B cell (primary cell): ENCODE results near the gene HINT3. TPM values are rescaled to one million over a fixed set of nuclear protein-coding genes. Genes with fewer than 3 reads are reported as not detected.
"Not testable (repeated sequence)": the region's sequence is repeated elsewhere in the genome, so short reads cannot be mapped to it uniquely, and the experiment has no call there.

Experiments used
- ATAC-seq: fragments of 200-7000 bp; cut with Tn5 transposase; one replicate; pipeline ENCODE4 v1.10.0; 2021; ENCODE audit warnings: low read depth, mild to moderate bottlenecking, moderate number of reproducible peaks, moderate library complexity
- CTCF ChIA-PET: fragments of 350-600 bp; sonication (Branson Sonifier 250); formaldehyde crosslinking; loops from one replicate; lab custom pipeline; 2021; ENCODE audit warnings: antibody characterized with exemption, inconsistent platforms; lab: Charles Lee
- POLR2A ChIA-PET: fragments of 350-600 bp; sonication (Branson Sonifier 250); formaldehyde crosslinking; loops from one replicate; lab custom pipeline; 2021; ENCODE audit warnings: antibody characterized with exemption; lab: Charles Lee
- DNase-seq: peaks from one replicate; pipeline ENCODE4 v3.0.0; 2013
- H2AFZ ChIP-seq: 2 replicates; pipeline ENCODE4 v1.6.1; 2012; ENCODE audit warnings: mild to moderate bottlenecking, low read depth, low read length; ENCODE audit not compliant: insufficient read depth, poor library complexity, severe bottlenecking
- H3K27ac ChIP-seq, 2 donors: 1 replicate in 1 of 2; 2 replicates in 1 of 2; pipeline ENCODE4 v1.5.1; 2012 to 2013; ENCODE audit warnings: low read length in 2 of 2, mild to moderate bottlenecking in 2 of 2, moderate library complexity in 1 of 2
- H3K27me3 ChIP-seq, 4 experiments: fragments of 200-600 bp in 1 of 4; sonication (generic) in 1 of 4; replicated peaks in 1 of 4; 1 replicate in 2 of 4; 2 replicates in 2 of 4; pipeline versions ENCODE4 v1.6.1 to v1.7.0; 2013 to 2016; ENCODE audit warnings: low read length in 3 of 4, mild to moderate bottlenecking in 2 of 4, mixed read lengths in 1 of 4, moderate library complexity in 1 of 4; ENCODE audit not compliant: insufficient read depth in 4 of 4, control insufficient read depth in 3 of 4; ENCODE audit errors: control extremely low read depth in 1 of 4
- H3K36me3 ChIP-seq, 2 experiments: replicated peaks in 1 of 2; 1 replicate in 1 of 2; 2 replicates in 1 of 2; pipeline versions ENCODE4 v1.6.1 to v1.7.1; 2013; ENCODE audit warnings: low read length in 1 of 2; ENCODE audit not compliant: insufficient read depth in 2 of 2, control insufficient read depth in 1 of 2; ENCODE audit errors: control extremely low read depth in 1 of 2, extremely low read depth in 1 of 2
- H3K4me1 ChIP-seq, 2 donors: fragments of 200-600 bp in 1 of 2; sonication (generic) in 1 of 2; 1 replicate in 1 of 2; 2 replicates in 1 of 2; pipeline versions ENCODE4 v1.5.1 to v1.6.1; 2013 to 2017; ENCODE audit warnings: low read length in 2 of 2; ENCODE audit not compliant: control insufficient read depth in 2 of 2, insufficient read depth in 2 of 2
- H3K4me2 ChIP-seq: replicated peaks from 2 replicates; pipeline ENCODE3; 2012; ENCODE audit warnings: mild to moderate bottlenecking, low read depth, low read length; ENCODE audit not compliant: poor library complexity, severe bottlenecking
- H3K4me3 ChIP-seq, 5 experiments: fragments of 200-600 bp in 1 of 5; sonication (generic) in 1 of 5; 1 replicate in 3 of 5; 2 replicates in 2 of 5; pipeline versions ENCODE4 v1.5.1 to v1.7.0; 2011 to 2016; ENCODE audit warnings: low read length in 4 of 5, mild to moderate bottlenecking in 4 of 5, low read depth in 2 of 5, control low read depth in 1 of 5, moderate library complexity in 1 of 5; ENCODE audit not compliant: insufficient read depth in 1 of 5; ENCODE audit errors: control extremely low read depth in 1 of 5, extremely low read depth in 1 of 5
- H3K79me2 ChIP-seq: fragments of 200-600 bp; sonication (generic); one replicate; pipeline ENCODE4 v1.6.0; 2016; ENCODE audit warnings: low read length; ENCODE audit not compliant: control insufficient read depth, insufficient read depth
- H3K9ac ChIP-seq: fragments of 200-600 bp; sonication (generic); 2 replicates; pipeline ENCODE4 v1.6.1; 2017; ENCODE audit warnings: mild to moderate bottlenecking, low read length, moderate library complexity
- H3K9me3 ChIP-seq, 3 donors: one replicate each; pipeline versions ENCODE4 v1.6.1 to v1.7.1; 2013; ENCODE audit warnings: low read length in 2 of 3; ENCODE audit not compliant: control insufficient read depth in 2 of 3, insufficient read depth in 1 of 3; ENCODE audit errors: control extremely low read depth in 1 of 3
- H4K20me1 ChIP-seq: 2 replicates; pipeline ENCODE4 v1.6.0; 2012; ENCODE audit warnings: mild to moderate bottlenecking, low read length; ENCODE audit not compliant: insufficient read depth, control insufficient read depth, poor library complexity, severe bottlenecking
- H3K27ac Mint-ChIP-seq: one replicate; pipeline ENCODE4 v1.8.0; 2021; ENCODE audit warnings: mixed read lengths
- H3K27me3 Mint-ChIP-seq: one replicate; pipeline ENCODE4 v1.8.0; 2021; ENCODE audit warnings: mixed read lengths
- H3K4me1 Mint-ChIP-seq: one replicate; pipeline ENCODE4 v1.8.0; 2021; ENCODE audit warnings: mixed read lengths
- H3K4me3 Mint-ChIP-seq: one replicate; pipeline ENCODE4 v1.8.0; 2021; ENCODE audit warnings: mixed read lengths
- H3K9me3 Mint-ChIP-seq: one replicate; pipeline ENCODE4 v1.8.0; 2022; ENCODE audit warnings: mixed read lengths; ENCODE audit not compliant: insufficient read depth
- EZH2 ChIP-seq: IDR thresholded peaks from 2 replicates; pipeline ENCODE4 v1.6.1; 2012; ENCODE audit warnings: borderline replicate concordance, low read depth, mild to moderate bottlenecking, moderate library complexity, low read length; ENCODE audit not compliant: insufficient read depth, poor library complexity, severe bottlenecking
- WGBS: methylation state at CpG from one replicate; pipeline ENCODE4 v1.1.5; 2013; ENCODE audit warnings: missing lambda C conversion rate; ENCODE audit not compliant: insufficient coverage; 5-methylcytosine and 5-hydroxymethylcytosine counted together
- intact Hi-C: fragments of 100-400 bp; cut with micrococcal nuclease; formaldehyde crosslinking; loops from one replicate; pipeline ENCODE4 v1.10.0; 2022
- polyA plus RNA-seq: library from polyadenylated mRNA; depleted of rRNA; stranded (reverse); fragments of >200 nt; gene quantifications from 2 replicates; pipeline ENCODE4 v1.2.3, GENCODE V29; 2012
- total RNA-seq, 2 donors: library from RNA; stranded (reverse); fragments of 120-200 nt in 1 of 2; gene quantifications; 1 replicate in 1 of 2; 2 replicates in 1 of 2; pipeline versions ENCODE4 v1.2.3 to v1.2.4, GENCODE V29; 2013 to 2022
- TF ChIP-seq, protein P1 (sequence below): fragments of 200-600 bp; IDR thresholded peaks from one replicate; pipeline ENCODE4 v1.8.0; 2022; ENCODE audit warnings: antibody characterized with exemption, mild to moderate bottlenecking

Gene HINT3
- total and polyA plus RNA-seq, 2 donors (not counting 1 experiment from before 2014, with no cell fraction given) = 5.5 to 12.4 TPM

DNA sequence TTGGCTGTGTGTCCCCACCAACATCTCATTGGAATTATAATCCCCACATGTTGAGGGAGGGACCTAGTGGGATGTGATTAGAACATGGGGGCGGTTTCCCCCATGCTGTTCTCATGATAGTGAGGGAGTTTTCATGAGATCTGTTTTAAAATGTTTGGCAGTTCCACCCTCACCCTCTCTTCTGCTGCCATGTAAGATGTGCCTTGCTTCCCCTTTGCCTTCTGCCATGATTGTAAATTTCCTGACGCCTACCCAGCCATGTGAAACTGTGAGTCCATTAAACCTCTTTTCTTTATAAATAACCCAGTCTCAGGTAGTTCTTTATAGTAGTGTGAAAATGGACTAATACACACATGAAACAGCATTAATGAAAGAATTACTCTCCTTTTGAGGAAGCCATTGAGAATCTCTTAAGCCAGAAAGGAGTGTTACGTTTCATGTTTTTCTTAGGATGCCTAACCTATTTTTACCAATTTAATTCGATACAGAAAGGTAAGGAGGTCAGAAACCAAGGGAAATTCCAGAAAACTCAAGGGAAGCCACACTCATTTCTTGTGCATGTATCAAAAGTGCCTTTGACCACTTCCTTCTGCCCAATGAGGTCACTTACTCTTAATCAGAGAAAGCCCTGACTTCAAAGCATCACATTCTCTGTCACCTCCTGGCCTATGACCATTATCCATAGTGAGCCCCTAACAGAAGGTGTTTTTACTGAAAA, 24.7 kb upstream of the HINT3 start:
- Mint-ChIP-seq H3K4me1 (peaks cover 7% of the 10 kb centered on the region), H3K27ac (no peak overlapping the region), H3K9me3 (no peaks in the 10 kb centered on the region), H3K4me3 (no peak overlapping the region), H3K27me3 (no peaks in the 10 kb centered on the region)
- ATAC-seq = no peak
- H3K4me2 ChIP-seq = no peak overlapping the region
- ChIA-PET CTCF (interaction anchor here (0.6 to 1.6 kb wide), 3 partner anchors 42 to 141 kb away, joined by 3 read pairs; partner anchors contain the start of gene NCOA7), POLR2A (no interaction called here)
- 60% methylated on average over 1 of the region's 4 CpGs for WGBS
- no peak overlapping the region for H3K27ac ChIP-seq
- no peaks in the 10 kb centered on the region for H3K4me1 ChIP-seq
- H3K4me3 ChIP-seq = no peak overlapping the region
- no peaks in the 10 kb centered on the region for H4K20me1 ChIP-seq
- no peaks in the 10 kb centered on the region for H3K27me3 ChIP-seq
- no peak overlapping the region for H2AFZ ChIP-seq
- no peaks in the 10 kb centered on the region for H3K36me3 ChIP-seq
- H3K79me2 ChIP-seq = no peaks in the 10 kb centered on the region
- H3K9me3 ChIP-seq = no peaks in the 10 kb centered on the region
- TF ChIP-seq, protein P1, sequence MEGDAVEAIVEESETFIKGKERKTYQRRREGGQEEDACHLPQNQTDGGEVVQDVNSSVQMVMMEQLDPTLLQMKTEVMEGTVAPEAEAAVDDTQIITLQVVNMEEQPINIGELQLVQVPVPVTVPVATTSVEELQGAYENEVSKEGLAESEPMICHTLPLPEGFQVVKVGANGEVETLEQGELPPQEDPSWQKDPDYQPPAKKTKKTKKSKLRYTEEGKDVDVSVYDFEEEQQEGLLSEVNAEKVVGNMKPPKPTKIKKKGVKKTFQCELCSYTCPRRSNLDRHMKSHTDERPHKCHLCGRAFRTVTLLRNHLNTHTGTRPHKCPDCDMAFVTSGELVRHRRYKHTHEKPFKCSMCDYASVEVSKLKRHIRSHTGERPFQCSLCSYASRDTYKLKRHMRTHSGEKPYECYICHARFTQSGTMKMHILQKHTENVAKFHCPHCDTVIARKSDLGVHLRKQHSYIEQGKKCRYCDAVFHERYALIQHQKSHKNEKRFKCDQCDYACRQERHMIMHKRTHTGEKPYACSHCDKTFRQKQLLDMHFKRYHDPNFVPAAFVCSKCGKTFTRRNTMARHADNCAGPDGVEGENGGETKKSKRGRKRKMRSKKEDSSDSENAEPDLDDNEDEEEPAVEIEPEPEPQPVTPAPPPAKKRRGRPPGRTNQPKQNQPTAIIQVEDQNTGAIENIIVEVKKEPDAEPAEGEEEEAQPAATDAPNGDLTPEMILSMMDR = no peak
- no peak for TF ChIP-seq EZH2
- no peak overlapping the region for H3K9ac ChIP-seq
- intact Hi-C loops = no loop called here
- DNase-seq = no peak

DNA sequence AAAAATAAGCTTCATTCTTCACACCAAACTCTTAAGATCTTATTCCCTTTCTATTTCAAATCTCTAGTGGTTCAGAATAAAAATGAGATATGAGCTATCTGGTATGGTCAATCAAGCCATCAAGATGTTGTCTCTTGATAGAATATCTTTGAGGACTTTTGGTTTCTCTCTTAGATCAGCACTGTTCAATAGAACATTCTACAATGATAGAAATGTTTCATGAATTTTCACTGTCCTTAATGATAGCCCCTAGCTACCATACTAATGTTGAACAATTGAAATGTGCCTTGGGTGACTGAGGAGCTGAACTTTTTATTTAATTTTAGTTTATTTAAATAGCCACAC, 24.1 kb upstream of the HINT3 start:
- TF ChIP-seq EZH2 = no peak
- TF ChIP-seq, protein P1 = no peak
- no peak overlapping the region for H3K4me3 Mint-ChIP-seq
- Histone ChIP-seq H3K4me1 (no peaks in the 10 kb centered on the region), H2AFZ (no peak overlapping the region), H3K79me2 (no peaks in the 10 kb centered on the region), H3K4me2 (no peak overlapping the region), H3K4me3 (no peak overlapping the region), H4K20me1 (no peaks in the 10 kb centered on the region), H3K27ac (no peak overlapping the region), H3K9me3 (no peaks in the 10 kb centered on the region), H3K36me3 (no peaks in the 10 kb centered on the region), H3K9ac (no peak overlapping the region), H3K27me3 (no peaks in the 10 kb centered on the region)
- peaks cover 6% of the 10 kb centered on the region for H3K4me1 Mint-ChIP-seq
- no peaks in the 10 kb centered on the region for H3K27me3 Mint-ChIP-seq
- H3K27ac Mint-ChIP-seq = no peak overlapping the region
- intact Hi-C loops = no loop called here
- ChIA-PET POLR2A (no interaction called here), CTCF (interaction anchor here (0.6 to 1.6 kb wide), 3 partner anchors 42 to 142 kb away, joined by 3 read pairs; partner anchors contain the start of gene NCOA7)
- no peaks in the 10 kb centered on the region for H3K9me3 Mint-ChIP-seq
- DNase-seq (no peak), ATAC-seq (no peak)

DNA sequence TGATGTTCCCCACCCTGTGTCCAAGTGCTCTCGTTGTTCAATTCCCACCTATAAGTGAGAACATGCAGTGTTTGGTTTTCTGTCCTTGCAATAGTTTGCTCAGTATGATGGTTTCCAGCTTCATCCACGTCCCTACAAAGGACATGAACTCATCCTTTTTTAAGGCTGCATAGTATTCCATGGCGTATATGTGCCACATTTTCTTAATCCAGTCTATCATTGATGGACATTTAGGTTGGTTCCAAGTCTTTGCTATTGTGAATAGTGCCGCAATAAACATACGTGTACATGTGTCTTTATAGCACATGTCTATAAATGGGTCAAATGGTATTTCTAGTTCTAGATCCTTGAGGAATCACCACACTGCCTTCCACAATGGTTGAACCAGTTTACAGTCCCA, 21.1 kb upstream of the HINT3 start:
- POLR2A ChIA-PET, H3K79me2 ChIP-seq, H3K36me3 ChIP-seq, H3K9me3 Mint-ChIP-seq, H3K9me3 ChIP-seq, H3K27ac Mint-ChIP-seq, H3K27ac ChIP-seq, H3K4me2 ChIP-seq, H4K20me1 ChIP-seq, H3K27me3 Mint-ChIP-seq, H3K27me3 ChIP-seq, H3K4me3 ChIP-seq, H3K4me3 Mint-ChIP-seq, H3K4me1 ChIP-seq, ATAC-seq, CTCF ChIA-PET, intact Hi-C loops, H3K4me1 Mint-ChIP-seq, H3K9ac ChIP-seq, DNase-seq, H2AFZ ChIP-seq: not testable (repeated sequence)
- WGBS = 100% methylated on average over 1 of the region's 5 CpGs
